ENCODE results near the gene ARPC2. TPM values are rescaled to one million over a fixed set of nuclear protein-coding genes. Genes with fewer than 3 reads are reported as not detected.

Gene ARPC2
- total and polyA plus RNA-seq, 2 of the 13 experiments (the other 11 are each of a cell fraction or from before 2014, with no cell fraction given), result 168 to 303 TPM

DNA sequence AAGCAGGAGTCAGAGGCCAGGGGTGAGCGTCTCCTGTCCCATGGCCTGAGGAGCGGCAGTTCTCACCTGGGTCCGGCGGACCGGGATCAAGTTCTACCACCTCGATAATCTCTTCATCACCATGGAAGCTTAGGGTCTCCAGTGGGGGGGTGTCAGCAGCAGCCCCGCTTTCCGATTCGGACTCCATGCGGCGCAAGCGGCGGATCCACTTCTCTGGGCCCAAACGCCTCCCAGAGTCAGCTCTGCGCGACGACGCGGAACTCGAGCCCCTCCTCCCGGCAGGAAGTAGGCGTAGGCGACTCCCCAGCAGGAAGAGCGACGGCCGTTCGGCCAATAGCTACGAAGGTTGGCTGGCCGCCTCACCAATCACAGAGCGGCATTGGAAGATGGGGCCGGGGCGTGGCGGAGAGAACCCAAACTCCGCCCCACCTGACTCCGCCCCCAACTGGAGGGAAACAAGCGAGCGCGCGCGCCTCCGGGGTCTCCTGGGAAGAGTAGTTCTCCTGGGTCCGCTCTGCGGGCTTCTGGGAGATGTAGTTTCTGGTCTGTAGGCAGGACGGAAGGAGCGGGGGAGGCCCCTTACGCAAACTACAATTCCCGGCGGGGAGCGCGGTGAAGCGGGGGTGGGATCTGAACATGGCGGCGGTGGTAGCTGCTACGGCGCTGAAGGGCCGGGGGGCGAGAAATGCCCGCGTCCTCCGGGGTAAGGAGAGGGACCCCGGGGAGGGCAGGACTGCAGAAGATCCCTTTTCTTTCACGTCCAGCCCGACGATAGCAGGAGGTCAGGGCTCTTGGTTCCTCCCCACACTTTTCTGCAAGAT, 53.1 kb downstream of the ARPC2 start, which contains the start of the genes AAMP and PNKD (continued):
- TF ChIP-seq GABPA (IDR thresholded peaks at IDR 0.05; ENCODE audit: low read depth, low read length) (peak; percentile 81), GABPA (CRISPR knock-in tag; IDR thresholded peaks at IDR 0.05; ENCODE audit: low read depth) (peak; percentile 93), KDM1A (CRISPR knock-in tag; IDR thresholded peaks at IDR 0.05) (no peak), ZNF773 (CRISPR knock-in tag; IDR thresholded peaks at IDR 0.05; ENCODE audit: borderline replicate concordance) (peak; percentile 81; the same call in 1 of the 2 replicates), NFIC (IDR thresholded peaks at IDR 0.05; ENCODE audit: low read length) (no peak), ZSCAN12 (CRISPR knock-in tag; IDR thresholded peaks at IDR 0.05) (0 out of 2 replicates have a peak, but pooled peaks have one; percentile 60), TFDP2 (CRISPR knock-in tag; IDR thresholded peaks at IDR 0.05) (peak; percentile 95), IKZF1 (IDR thresholded peaks at IDR 0.05) (no peak), MAZ (IDR thresholded peaks at IDR 0.05; ENCODE audit: borderline replicate concordance, low read depth, low read length) (peak; percentile 18), MAZ (CRISPR knock-in tag; IDR thresholded peaks at IDR 0.05; ENCODE audit: low read depth) (peak; percentile 75), ZNF556 (CRISPR knock-in tag; IDR thresholded peaks at IDR 0.05; ENCODE audit: borderline replicate concordance) (peak; percentile 54; the same call in 1 of the 2 replicates), HNRNPK (IDR thresholded peaks at IDR 0.05; ENCODE audit: low read depth, low read length, poor library complexity, severe bottlenecking) (peak; percentile 2), BCLAF1 (IDR thresholded peaks at IDR 0.05) (no peak), KDM5B (CRISPR knock-in tag; IDR thresholded peaks at IDR 0.05; ENCODE audit: borderline replicate concordance) (peak; percentile 81), HDAC2 (CRISPR knock-in tag; IDR thresholded peaks at IDR 0.05) (peak; percentile 63), ZNF235 (CRISPR knock-in tag; IDR thresholded peaks at IDR 0.05; ENCODE audit: borderline replicate concordance) (peak; percentile 27; the same call in 1 of the 2 replicates), ZNF660 (CRISPR knock-in tag; IDR thresholded peaks at IDR 0.05; ENCODE audit: borderline replicate concordance, low read depth) (peak; percentile 31; the same call in 1 of the 2 replicates), IKZF5 (CRISPR knock-in tag; IDR thresholded peaks at IDR 0.05) (peak; percentile 80), ZNF329 (CRISPR knock-in tag; IDR thresholded peaks at IDR 0.05; ENCODE audit: low read depth) (no peak)
- TF ChIP-seq, protein P1, sequence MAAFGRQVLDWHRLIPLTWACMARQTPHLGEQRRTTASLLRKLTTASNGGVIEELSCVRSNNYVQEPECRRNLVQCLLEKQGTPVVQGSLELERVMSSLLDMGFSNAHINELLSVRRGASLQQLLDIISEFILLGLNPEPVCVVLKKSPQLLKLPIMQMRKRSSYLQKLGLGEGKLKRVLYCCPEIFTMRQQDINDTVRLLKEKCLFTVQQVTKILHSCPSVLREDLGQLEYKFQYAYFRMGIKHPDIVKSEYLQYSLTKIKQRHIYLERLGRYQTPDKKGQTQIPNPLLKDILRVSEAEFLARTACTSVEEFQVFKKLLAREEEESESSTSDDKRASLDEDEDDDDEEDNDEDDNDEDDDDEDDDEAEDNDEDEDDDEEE (CRISPR knock-in tag; IDR thresholded peaks at IDR 0.05), result peak; percentile 93; the same call in 1 of the 2 replicates
- TF ChIP-seq, protein P2, sequence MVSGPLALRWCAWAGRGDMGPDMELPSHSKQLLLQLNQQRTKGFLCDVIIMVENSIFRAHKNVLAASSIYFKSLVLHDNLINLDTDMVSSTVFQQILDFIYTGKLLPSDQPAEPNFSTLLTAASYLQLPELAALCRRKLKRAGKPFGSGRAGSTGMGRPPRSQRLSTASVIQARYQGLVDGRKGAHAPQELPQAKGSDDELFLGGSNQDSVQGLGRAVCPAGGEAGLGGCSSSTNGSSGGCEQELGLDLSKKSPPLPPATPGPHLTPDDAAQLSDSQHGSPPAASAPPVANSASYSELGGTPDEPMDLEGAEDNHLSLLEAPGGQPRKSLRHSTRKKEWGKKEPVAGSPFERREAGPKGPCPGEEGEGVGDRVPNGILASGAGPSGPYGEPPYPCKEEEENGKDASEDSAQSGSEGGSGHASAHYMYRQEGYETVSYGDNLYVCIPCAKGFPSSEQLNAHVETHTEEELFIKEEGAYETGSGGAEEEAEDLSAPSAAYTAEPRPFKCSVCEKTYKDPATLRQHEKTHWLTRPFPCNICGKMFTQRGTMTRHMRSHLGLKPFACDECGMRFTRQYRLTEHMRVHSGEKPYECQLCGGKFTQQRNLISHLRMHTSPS (CRISPR knock-in tag; IDR thresholded peaks at IDR 0.05; ENCODE audit: low read depth), result no peak; the same call in 1 of the 2 replicates
